Caco-2 (cell line): Measurements from ENCODE around the gene MEPE. TPM values are rescaled to one million over a fixed set of nuclear protein-coding genes. Genes with fewer than 3 reads are reported as not detected.

Experiments used
- Bru-seq: library from RNA; stranded (reverse); fragments of 400-500 nt; gene quantifications from one replicate; lab custom pipeline; 2021; lab: Mats Ljungman, UMichigan
- BruChase-seq, 2 experiments: library from RNA; stranded (reverse); fragments of 400-500 nt; gene quantifications; one replicate each; lab custom pipeline; 2021; lab: Mats Ljungman, UMichigan
- BruUV-seq: library from RNA; stranded (reverse); fragments of 400-500 nt; replicated peaks from 2 replicates; lab custom pipeline; 2021; lab: Mats Ljungman, UMichigan
- CTCF ChIA-PET: fragments of 300-600 bp; sonication (Branson Sonifier 250); formaldehyde crosslinking; loops from one replicate; lab custom pipeline; 2022; ENCODE audit warnings: antibody characterized with exemption; lab: Charles Lee
- POLR2A ChIA-PET: fragments of 300-600 bp; sonication (Branson Sonifier 250); formaldehyde crosslinking; loops from one replicate; lab custom pipeline; 2022; ENCODE audit warnings: antibody characterized with exemption; lab: Charles Lee
- DNase-seq, 2 experiments: peaks; one replicate each; pipeline versions ENCODE4 v3.0.0 to v3.0.0-alpha.2; 2020 to 2022
- H3K27me3 ChIP-seq: replicated peaks from 2 replicates; pipeline ENCODE4 v1.6.0; 2011; ENCODE audit warnings: low read length; ENCODE audit not compliant: control insufficient read depth, insufficient read depth
- H3K36me3 ChIP-seq: 2 replicates; pipeline ENCODE4 v1.5.1; 2011; ENCODE audit warnings: low read length; ENCODE audit not compliant: control insufficient read depth, insufficient read depth
- H3K4me1 ChIP-seq: fragments of 250-450 bp; sonication (Bioruptor Pico); 2 replicates; pipeline ENCODE4 v1.5.1; 2020; ENCODE audit warnings: mild to moderate bottlenecking
- H3K4me3 ChIP-seq: 2 replicates; pipeline ENCODE4 v1.5.1; 2011; ENCODE audit warnings: low read depth, mild to moderate bottlenecking, control low read depth, low read length
- H3K9me3 ChIP-seq: fragments of 250-450 bp; sonication (Bioruptor Pico); 2 replicates; pipeline ENCODE4 v1.5.1; 2020; ENCODE audit warnings: mild to moderate bottlenecking, moderate library complexity
- H3K27ac Mint-ChIP-seq: one replicate; pipeline ENCODE4 v1.8.0; 2022; ENCODE audit warnings: mixed read lengths; ENCODE audit not compliant: unreplicated experiment
- H3K27me3 Mint-ChIP-seq: one replicate; pipeline ENCODE4 v1.8.0; 2022; ENCODE audit warnings: mixed read lengths; ENCODE audit not compliant: insufficient read depth, unreplicated experiment
- H3K36me3 Mint-ChIP-seq: one replicate; pipeline ENCODE4 v1.8.0; 2022; ENCODE audit warnings: mild to moderate bottlenecking, mixed read lengths; ENCODE audit not compliant: insufficient read depth, unreplicated experiment
- H3K4me1 Mint-ChIP-seq: one replicate; pipeline ENCODE4 v1.8.0; 2022; ENCODE audit warnings: low read depth, mixed read lengths; ENCODE audit not compliant: unreplicated experiment
- H3K4me3 Mint-ChIP-seq: one replicate; pipeline ENCODE4 v1.8.0; 2022; ENCODE audit warnings: mild to moderate bottlenecking, moderate library complexity, mixed read lengths; ENCODE audit not compliant: unreplicated experiment
- H3K9me3 Mint-ChIP-seq: one replicate; pipeline ENCODE4 v1.8.0; 2022; ENCODE audit warnings: mixed read lengths; ENCODE audit not compliant: unreplicated experiment
- intact Hi-C: fragments of 100-400 bp; cut with micrococcal nuclease; formaldehyde crosslinking; loops from one replicate; pipeline ENCODE4 v1.10.0; 2022; ENCODE audit not compliant: unreplicated experiment
- long read RNA-seq: library from polyadenylated mRNA; stranded (forward); transcript quantifications from one replicate; pipeline ENCODE4 v2.0.0, GENCODE V29; 2022
- total RNA-seq: library from RNA; stranded (reverse); gene quantifications from 2 replicates; pipeline ENCODE4 v1.2.3, GENCODE V29; 2022
- TF ChIP-seq, protein P1 (sequence below), 2 experiments: fragments of 200-600 bp in 1 of 2; IDR thresholded peaks; 1 replicate in 1 of 2; 2 replicates in 1 of 2; pipeline versions ENCODE4 v1.5.1 to v1.8.0; 2011 to 2022; ENCODE audit warnings: antibody characterized with exemption in 1 of 2, control low read depth in 1 of 2, inconsistent platforms in 1 of 2, low read depth in 1 of 2, low read length in 1 of 2, mild to moderate bottlenecking in 1 of 2, moderate library complexity in 1 of 2; ENCODE audit not compliant: insufficient read depth in 1 of 2, severe bottlenecking in 1 of 2, unreplicated experiment in 1 of 2

MEPE gene, protein sequence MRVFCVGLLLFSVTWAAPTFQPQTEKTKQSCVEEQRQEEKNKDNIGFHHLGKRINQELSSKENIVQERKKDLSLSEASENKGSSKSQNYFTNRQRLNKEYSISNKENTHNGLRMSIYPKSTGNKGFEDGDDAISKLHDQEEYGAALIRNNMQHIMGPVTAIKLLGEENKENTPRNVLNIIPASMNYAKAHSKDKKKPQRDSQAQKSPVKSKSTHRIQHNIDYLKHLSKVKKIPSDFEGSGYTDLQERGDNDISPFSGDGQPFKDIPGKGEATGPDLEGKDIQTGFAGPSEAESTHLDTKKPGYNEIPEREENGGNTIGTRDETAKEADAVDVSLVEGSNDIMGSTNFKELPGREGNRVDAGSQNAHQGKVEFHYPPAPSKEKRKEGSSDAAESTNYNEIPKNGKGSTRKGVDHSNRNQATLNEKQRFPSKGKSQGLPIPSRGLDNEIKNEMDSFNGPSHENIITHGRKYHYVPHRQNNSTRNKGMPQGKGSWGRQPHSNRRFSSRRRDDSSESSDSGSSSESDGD
- total RNA-seq: not detected in 2 replicates
- Bru-seq, nascent RNA: percentile 3 among the genes with signal in this experiment
- percentile 3 among the genes with signal in this experiment for BruChase-seq, experiment 1, labeled RNA remaining after a 2-hour chase
- BruChase-seq, experiment 2, labeled RNA remaining after a 6-hour chase: not detected
- long read RNA-seq: 0 reads

DNA sequence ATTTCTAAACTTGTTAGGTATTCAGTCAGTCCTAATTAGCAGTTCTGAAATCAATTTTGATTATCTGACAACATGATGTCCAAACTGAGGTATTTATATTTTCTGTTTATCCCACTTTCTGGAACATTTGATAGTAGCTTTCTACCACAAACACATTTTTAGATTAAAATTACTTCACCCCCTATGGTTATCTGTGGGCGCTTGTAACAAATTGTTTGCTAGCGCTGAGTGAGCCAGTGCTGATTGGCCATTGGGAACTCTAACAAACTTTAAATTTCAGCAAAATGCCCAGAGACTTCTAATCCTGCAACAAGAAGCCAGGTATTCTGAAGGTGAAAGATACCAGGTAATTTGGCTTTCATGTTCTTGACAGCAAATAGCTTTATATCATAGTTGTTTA is at the start of gene MEPE:
Gene MEPE, plus strand, starts transcription at position 301 of the 400 bp plus-strand sequence. CDS start 1,746 bp downstream, outside the sequence.
- H3K9me3 Mint-ChIP-seq: no peaks in the 10 kb centered on the region
- no peak within 1 kb of the TSS for H3K27ac Mint-ChIP-seq
- H3K27me3 ChIP-seq: no peaks in the 10 kb centered on the region
- no TSS peak for BruUV-seq
- H3K4me3 ChIP-seq: no peak within 1 kb of the TSS
- no peaks in the 10 kb centered on the region for H3K36me3 ChIP-seq
- CTCF ChIA-PET: no interaction called here
- POLR2A ChIA-PET: no interaction called here
- H3K27me3 Mint-ChIP-seq: peaks cover 17% of the 10 kb centered on the region
- no peak within 1 kb of the TSS for H3K4me3 Mint-ChIP-seq
- no peak for DNase-seq
- no peaks in the 10 kb centered on the region for H3K9me3 ChIP-seq
- TF ChIP-seq, protein P1, sequence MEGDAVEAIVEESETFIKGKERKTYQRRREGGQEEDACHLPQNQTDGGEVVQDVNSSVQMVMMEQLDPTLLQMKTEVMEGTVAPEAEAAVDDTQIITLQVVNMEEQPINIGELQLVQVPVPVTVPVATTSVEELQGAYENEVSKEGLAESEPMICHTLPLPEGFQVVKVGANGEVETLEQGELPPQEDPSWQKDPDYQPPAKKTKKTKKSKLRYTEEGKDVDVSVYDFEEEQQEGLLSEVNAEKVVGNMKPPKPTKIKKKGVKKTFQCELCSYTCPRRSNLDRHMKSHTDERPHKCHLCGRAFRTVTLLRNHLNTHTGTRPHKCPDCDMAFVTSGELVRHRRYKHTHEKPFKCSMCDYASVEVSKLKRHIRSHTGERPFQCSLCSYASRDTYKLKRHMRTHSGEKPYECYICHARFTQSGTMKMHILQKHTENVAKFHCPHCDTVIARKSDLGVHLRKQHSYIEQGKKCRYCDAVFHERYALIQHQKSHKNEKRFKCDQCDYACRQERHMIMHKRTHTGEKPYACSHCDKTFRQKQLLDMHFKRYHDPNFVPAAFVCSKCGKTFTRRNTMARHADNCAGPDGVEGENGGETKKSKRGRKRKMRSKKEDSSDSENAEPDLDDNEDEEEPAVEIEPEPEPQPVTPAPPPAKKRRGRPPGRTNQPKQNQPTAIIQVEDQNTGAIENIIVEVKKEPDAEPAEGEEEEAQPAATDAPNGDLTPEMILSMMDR (IDR thresholded peaks at IDR 0.05; ENCODE audit: insufficient read depth in 1 of 2, low read depth in 1 of 2, low read length in 1 of 2, severe bottlenecking in 1 of 2, unreplicated experiment in 1 of 2): no peak
- H3K4me1 Mint-ChIP-seq: no peaks in the 10 kb centered on the region
- no peaks in the 10 kb centered on the region for H3K36me3 Mint-ChIP-seq
- intact Hi-C loops: no loop called here
- H3K4me1 ChIP-seq: no peaks in the 10 kb centered on the region

DNA sequence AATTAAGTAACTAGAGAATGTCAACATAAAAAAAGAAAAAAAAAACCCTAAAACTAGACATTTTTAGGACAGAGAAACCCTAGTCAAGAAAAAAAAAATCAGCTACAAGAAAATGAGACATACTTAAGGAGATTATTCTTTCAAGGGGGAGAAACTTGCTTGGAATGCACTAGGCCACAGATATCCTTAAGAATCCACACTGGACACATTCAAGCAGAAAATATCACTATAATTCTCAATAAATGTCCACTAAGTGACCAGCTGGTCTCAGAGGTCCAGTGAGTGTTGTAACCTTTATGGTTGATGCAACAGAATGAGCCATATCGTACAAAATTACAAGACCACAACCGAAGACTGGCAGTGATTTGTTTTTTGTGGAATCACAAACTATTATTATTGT is 49.0 kb upstream of the MEPE start:
- Mint-ChIP-seq H3K36me3 (peaks cover 4% of the 10 kb centered on the region), H3K4me1 (no peaks in the 10 kb centered on the region), H3K4me3 (no peak overlapping the region), H3K27ac (no peak overlapping the region), H3K27me3 (peaks cover 5% of the 10 kb centered on the region), H3K9me3 (no peaks in the 10 kb centered on the region)
- Histone ChIP-seq H3K4me1 (no peaks in the 10 kb centered on the region), H3K4me3 (no peak overlapping the region), H3K36me3 (no peaks in the 10 kb centered on the region), H3K27me3 (no peaks in the 10 kb centered on the region), H3K9me3 (no peaks in the 10 kb centered on the region)
- POLR2A ChIA-PET: no interaction called here
- DNase-seq: no peak
- CTCF ChIA-PET: no interaction called here
- intact Hi-C loops: no loop called here
- no TSS peak for BruUV-seq
- TF ChIP-seq, protein P1 (IDR thresholded peaks at IDR 0.05; ENCODE audit: insufficient read depth in 1 of 2, low read depth in 1 of 2, low read length in 1 of 2, severe bottlenecking in 1 of 2, unreplicated experiment in 1 of 2): no peak

DNA sequence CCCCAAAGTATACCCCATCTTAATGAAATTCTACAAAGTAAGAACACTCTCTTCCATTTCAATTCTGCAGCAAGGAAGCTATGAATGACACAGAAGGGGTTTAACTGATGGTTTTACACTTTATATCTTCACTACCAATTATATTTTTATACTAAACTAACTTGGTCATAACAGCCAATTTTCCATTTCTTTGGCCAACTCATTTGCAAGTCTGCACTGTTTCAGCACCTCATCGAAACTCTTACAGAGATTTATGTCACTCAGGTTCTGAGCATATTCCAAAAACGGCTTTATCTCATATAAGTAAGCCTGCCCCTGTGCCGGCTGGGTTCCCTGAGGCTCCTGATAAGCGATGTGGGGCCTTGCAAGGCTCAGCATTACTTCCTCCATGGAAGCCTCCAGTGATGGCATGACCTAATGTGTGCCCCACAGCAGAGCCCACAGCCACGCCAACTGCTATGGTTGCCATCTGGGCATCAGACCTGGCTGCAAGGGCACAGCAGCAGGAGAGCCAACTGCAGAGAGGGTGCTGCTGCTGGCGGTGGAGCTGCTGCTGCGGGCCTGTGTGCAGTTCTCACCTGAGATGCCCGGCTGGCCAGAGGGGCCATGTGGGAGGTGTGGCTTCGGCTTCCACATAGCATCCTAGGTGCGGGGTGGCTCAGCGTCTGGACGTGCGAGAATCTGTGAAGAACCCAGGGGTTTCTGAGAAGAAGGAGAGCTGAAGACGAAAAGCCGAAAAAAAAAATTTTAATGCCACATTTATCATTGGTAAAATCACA is 46.8 kb upstream of the MEPE start:
- Mint-ChIP-seq H3K36me3 (peaks cover 4% of the 10 kb centered on the region), H3K27me3 (peaks cover 5% of the 10 kb centered on the region), H3K4me1 (no peaks in the 10 kb centered on the region), H3K4me3 (no peak overlapping the region), H3K27ac (no peak overlapping the region), H3K9me3 (no peaks in the 10 kb centered on the region)
- Histone ChIP-seq H3K4me3 (no peak overlapping the region), H3K9me3 (no peaks in the 10 kb centered on the region), H3K27me3 (no peaks in the 10 kb centered on the region), H3K36me3 (no peaks in the 10 kb centered on the region), H3K4me1 (no peaks in the 10 kb centered on the region)
- no TSS peak for BruUV-seq
- ChIA-PET CTCF (no interaction called here), POLR2A (no interaction called here)
- intact Hi-C loops: no loop called here
- no peak for DNase-seq
- TF ChIP-seq, protein P1 (IDR thresholded peaks at IDR 0.05; ENCODE audit: insufficient read depth in 1 of 2, low read depth in 1 of 2, low read length in 1 of 2, severe bottlenecking in 1 of 2, unreplicated experiment in 1 of 2): no peak
